IPS-NIHi11 (cell line): Measurements from ENCODE around the gene SLC18A3.

Experiments used
- DNase-seq: peaks from one replicate; pipeline ENCODE4 v3.0.0; 2012; ENCODE audit warnings: mixed read lengths, low spot score

SLC18A3 gene

DNA sequence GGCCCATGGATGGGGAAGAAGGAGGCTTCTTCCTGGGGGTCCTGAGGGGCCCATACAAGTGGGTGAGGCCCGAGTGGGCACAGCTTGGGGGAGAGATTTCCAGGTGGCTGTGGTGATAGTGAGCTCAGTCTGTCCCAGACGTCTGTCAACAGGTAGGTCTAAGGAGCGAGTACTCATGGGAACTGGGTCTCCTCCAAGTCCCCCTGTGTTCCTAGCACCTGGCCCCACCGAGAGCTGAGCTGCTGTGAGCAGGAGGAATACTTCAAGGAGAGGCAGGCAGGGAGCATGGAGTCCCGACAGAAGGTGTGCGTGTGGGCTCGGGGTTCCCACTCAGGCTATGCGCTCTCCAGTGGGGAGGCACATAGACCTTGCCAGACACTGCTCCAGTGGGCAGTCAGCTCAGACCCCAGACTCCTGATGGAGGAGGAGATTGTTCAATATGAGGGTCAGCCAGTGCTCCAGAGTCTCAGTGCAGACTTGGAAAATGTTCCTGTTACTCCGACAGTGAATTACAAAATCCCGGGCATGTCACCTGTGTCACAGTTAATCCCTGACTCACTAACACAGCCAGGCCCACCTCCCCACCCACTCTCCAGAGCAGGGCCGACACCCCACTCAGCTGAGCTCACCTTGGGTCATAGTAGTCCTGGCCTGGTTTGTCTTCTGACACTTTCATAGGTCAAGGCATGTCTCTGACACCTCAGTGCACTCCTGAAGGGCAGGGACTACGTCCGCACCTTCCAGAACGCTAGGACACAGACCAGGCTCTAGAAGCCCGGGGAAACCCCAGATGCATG lies 41.1 kb downstream of the SLC18A3 start:
- no peak for DNase-seq

DNA sequence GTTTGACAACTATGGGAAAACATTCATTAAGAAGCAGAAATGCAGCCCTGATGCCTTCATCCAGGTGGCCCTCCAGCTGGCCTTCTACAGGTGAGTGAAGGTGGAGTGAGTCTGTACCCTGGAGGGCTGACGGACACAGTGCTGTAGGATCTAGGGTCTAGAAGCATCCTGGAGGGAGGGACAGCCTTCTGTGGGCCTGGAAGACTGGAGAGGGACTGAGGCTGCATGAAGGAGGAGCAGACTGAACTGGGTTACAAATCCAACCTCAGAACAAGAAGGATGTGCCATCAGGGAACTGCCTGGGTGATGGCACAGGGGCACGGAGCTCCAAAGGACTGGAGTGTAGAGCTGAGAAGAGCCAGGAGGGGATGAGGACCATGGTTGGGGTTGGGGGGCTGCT lies 41.8 kb downstream of the SLC18A3 start:
- no peak for DNase-seq

DNA sequence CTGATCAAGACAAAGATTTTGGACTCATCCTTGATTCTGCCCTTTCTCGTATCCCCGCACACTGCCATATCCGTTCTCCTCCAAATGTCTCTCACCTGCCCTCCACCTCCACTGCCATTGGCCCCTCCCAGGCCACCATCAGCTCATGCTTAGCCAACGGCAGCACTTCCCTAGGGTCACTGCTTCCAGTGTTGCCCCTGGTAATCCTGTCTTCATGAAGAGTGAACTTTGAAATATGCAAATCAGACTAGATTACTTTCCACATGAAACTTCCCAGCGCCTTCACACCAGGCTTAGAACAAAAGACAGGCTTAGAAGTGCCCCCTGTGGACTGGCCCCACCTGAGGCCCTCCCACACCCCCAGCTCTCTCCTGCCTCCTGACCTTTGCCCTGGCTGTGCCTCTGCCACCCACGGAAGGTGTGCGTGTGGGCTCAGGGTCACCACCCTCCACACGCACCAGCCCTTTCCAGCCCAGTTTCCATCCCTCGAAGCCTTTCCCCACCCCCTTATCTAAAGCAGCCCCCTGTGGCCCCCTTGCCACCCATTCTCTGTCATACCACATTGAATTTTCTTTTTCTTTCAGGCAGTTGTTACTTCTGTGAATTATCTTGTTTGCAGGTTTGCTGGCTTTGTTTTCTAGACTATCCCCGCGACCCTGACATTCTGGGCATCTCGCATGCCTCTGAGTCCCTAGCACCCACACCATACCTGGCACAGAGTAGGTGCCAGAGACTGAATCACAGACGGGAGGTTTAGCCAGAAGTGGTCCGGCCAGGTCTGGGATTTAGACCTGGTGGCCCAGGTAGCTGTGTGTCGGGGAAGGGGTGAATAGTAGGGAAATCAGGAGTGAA lies 42.5 kb downstream of the SLC18A3 start:
- DNase-seq = peak; percentile 9

DNA sequence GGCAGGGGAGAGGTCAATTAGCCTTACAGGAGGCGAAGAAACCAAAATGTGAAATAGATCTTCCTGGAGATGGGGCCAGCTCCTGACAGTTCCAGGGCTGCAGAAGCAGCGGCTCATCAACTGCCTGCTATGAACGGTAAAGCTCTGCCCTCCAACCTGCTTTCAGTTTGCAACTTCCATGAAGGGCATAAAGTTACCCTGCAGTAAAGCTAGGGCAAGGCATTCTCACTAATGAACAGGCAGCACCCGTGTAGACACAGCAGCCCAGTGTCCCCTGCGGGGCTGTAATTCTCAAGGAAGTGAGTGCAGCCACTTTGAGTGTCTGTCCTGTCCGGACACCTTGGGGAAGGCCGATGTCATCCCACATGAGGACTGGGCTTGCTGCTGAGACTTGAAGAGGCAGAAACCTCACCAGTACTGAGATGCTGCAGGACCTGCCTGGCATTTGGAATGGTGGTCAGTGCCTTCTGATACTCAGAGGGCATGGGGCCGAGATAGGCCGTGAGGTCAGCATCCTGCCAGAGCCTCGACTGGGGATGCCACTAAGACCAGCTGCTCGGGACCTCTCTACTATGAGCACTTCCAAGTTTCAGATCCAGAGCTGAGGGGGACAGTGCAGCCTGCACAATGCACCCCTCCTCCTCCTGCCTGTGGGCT lies 43.3 kb downstream of the SLC18A3 start:
- no peak for DNase-seq

DNA sequence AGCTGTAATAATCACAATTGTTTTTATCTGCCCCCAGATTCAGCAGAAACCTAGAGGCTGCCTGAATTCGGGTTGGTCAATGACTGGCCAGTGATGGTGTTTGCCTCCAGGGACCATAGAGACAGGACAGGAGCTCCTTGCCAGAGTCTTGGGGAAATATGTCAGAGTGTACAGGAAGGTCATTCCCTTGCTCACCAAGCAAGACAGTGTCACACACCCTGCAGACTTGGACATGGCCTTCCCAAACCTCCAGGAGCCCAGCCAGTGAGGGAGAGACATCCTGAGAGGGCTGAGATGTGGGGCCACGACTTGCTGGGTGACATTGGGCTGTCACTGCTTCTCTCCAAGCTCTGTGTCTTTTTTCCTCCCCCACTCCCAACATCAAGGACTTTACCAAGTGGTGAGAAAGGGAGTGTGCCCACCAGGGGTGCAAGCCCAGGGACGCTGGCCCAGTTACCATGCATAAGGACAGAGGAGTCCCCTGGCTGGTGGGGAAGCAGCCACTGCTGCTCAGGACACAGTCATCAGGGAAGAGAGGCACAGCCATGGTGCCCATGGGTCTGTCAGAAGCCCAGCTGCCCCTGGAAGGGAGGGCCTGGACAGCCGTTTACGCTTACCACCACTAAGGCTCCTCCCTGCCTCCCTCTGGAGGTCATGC lies 44.1 kb downstream of the SLC18A3 start:
- DNase-seq = no peak

DNA sequence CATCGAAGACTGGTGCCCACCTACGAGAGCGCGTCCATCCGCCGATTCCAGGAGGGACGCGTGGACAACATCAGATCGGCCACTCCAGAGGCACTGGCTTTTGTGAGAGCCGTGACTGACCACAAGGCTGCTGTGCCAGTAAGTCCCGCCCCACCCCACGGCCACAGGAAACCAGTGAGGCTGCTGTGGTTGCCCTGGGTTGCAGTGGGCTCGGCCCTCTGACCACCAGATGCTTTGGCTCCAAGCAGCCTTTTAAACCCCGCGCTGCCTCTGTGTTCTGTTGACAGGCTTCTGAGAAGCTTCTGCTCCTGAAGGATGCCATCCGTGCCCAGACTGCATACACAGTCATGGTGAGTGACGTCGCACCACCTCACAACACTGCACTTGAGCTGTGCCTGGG lies 45.0 kb downstream of the SLC18A3 start:
- no peak for DNase-seq

DNA sequence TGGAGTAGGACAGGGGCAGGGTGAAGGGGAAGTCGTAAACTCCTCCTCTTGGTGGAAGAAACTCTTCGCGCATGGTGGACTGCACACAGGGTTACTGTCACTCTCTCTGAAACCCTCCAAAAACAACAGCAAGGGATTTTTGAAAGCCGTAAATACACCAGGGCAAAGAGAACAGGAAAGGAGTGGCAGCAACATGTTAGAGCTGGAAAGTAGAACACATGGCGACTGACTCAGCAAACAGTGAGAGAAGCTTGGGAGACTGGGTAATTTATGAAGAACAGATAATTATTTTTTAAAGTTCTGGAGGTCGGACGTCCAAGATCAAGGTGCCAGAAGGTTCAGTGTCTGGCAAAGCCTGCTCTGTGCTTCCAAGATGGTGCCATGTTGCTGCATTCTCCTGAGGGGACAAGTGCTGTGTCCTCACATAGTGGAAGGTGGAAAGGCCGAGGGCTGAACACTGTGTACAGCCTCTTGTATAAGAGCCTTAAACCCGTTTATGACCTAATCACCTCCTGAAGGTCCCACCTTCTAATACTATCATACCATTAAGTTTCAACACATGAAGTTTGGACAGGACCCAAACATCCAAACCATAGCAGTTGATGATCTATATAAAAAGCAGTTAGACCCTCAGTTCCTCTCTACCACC lies 46.9 kb downstream of the SLC18A3 start:
- no peak for DNase-seq

DNA sequence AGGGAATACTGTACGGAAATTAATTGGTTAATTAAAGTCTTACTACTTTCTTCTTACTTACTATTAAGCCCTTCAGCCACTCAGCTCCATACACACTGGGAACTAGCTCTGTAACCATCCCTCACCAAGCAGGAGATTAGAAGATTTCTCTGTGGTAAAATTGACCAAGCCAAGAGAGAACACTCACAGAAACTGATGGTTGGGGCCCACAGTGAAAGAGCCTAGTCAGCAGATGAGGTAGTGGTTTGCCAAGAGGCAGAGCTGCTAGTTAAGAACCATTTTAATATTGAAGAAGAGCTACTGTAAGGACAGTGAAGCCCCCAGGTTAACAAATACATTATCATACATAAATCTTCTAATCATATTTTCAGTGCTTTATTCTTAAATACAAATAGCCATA lies 47.5 kb downstream of the SLC18A3 start:
- no peak for DNase-seq

DNA sequence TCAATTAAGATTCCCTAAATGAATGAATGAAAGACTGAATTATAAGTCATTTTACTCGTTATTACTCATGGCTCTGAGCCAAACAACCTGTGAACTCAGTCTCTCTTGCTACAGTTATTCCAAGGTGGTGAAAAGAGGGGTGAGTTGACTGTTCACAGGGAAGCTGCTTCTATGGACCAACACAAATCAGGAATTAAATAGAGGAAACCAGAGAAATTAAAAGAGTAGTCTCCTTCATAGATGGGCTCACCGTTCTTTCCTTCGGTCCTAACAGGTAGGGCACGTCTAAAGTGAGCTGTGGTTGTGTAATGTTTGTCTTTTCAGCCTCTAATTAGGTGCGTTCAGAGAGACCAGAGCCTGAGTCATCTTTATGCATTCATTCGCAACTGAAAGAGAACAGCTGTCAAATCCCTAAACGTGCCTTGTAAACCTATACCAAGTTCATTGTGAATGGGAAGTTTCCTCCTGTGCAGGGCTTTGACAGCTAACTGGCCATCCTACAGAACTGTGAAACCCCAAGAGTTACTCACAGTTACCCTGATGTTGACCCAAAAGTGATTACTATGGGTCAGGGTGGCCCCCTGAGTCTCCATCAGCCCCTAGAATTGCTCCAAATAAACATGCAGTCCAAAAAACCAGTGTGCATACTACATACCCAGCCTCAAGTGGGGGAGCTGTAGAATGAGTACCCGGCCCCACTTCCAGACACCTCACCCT lies 51.2 kb downstream of the SLC18A3 start:
- DNase-seq = no peak
